ENCODE data around the gene AP1S1. TPM values are rescaled to one million over a fixed set of nuclear protein-coding genes. Genes with fewer than 3 reads are reported as not detected.

Gene AP1S1
- total RNA-seq, 1 donor from 2014 or later: 10.7 TPM

- Histone ChIP-seq H3K27ac (replicated peaks) (no peak overlapping the region), H3K4me3 (no peak overlapping the region), H3K27me3 (ENCODE audit: low read depth) (peaks cover 31% of the 10 kb centered on the region), H3K4me1 (peaks cover 10% of the 10 kb centered on the region), H3K9me3 (replicated peaks) (no peaks in the 10 kb centered on the region), H3K36me3 (peaks cover 46% of the 10 kb centered on the region)
- TF ChIP-seq CTCF (IDR thresholded peaks at IDR 0.05; ENCODE audit: borderline replicate concordance): no peak
- no peak for DNase-seq
- intact Hi-C loops (cut with micrococcal nuclease): no loop called here
Observed at GRCh38 chr7:101205901-101206664, 51.8 kb downstream of the AP1S1 start.

GRCh38 chr7:101206665-101207042 lies 52.4 kb downstream of the AP1S1 start:
- Histone ChIP-seq H3K9me3 (replicated peaks) (no peaks in the 10 kb centered on the region), H3K27ac (replicated peaks) (no peak overlapping the region), H3K27me3 (ENCODE audit: low read depth) (peaks cover 25% of the 10 kb centered on the region), H3K4me1 (peaks cover 8% of the 10 kb centered on the region), H3K36me3 (peaks cover 51% of the 10 kb centered on the region), H3K4me3 (no peak overlapping the region)
- DNase-seq: no peak
- no peak for TF ChIP-seq CTCF (IDR thresholded peaks at IDR 0.05; ENCODE audit: borderline replicate concordance)
- intact Hi-C loops (cut with micrococcal nuclease): no loop called here

GRCh38 chr7:101207459-101207858 lies 53.2 kb downstream of the AP1S1 start:
- H3K27ac ChIP-seq (replicated peaks): no peak overlapping the region
- no peak for DNase-seq
- no peaks in the 10 kb centered on the region for H3K9me3 ChIP-seq (replicated peaks)
- TF ChIP-seq CTCF (IDR thresholded peaks at IDR 0.05; ENCODE audit: borderline replicate concordance): no peak
- peaks cover 58% of the 10 kb centered on the region for H3K36me3 ChIP-seq
- H3K4me1 ChIP-seq: peaks cover under 1% of the 10 kb centered on the region
- H3K4me3 ChIP-seq: no peak overlapping the region
- peaks cover 17% of the 10 kb centered on the region for H3K27me3 ChIP-seq (ENCODE audit: low read depth)
- intact Hi-C loops (cut with micrococcal nuclease): no loop called here

GRCh38 chr7:101208794-101209193 lies 54.5 kb downstream of the AP1S1 start:
- Histone ChIP-seq H3K4me1 (no peaks in the 10 kb centered on the region), H3K36me3 (peaks cover 72% of the 10 kb centered on the region), H3K9me3 (replicated peaks) (no peaks in the 10 kb centered on the region), H3K4me3 (no peak overlapping the region), H3K27ac (replicated peaks) (no peak overlapping the region), H3K27me3 (ENCODE audit: low read depth) (peaks cover 4% of the 10 kb centered on the region)
- DNase-seq: no peak
- intact Hi-C loops (cut with micrococcal nuclease): no loop called here
- no peak for TF ChIP-seq CTCF (IDR thresholded peaks at IDR 0.05; ENCODE audit: borderline replicate concordance)

- Histone ChIP-seq H3K4me3 (no peak overlapping the region), H3K27ac (replicated peaks) (no peak overlapping the region), H3K9me3 (replicated peaks) (no peaks in the 10 kb centered on the region), H3K4me1 (peaks cover 6% of the 10 kb centered on the region), H3K36me3 (peaks cover 85% of the 10 kb centered on the region), H3K27me3 (ENCODE audit: low read depth) (no peaks in the 10 kb centered on the region)
- intact Hi-C loops (cut with micrococcal nuclease): no loop called here
- DNase-seq: no peak
- no peak for TF ChIP-seq CTCF (IDR thresholded peaks at IDR 0.05; ENCODE audit: borderline replicate concordance)
Observed at GRCh38 chr7:101210143-101210542, 55.9 kb downstream of the AP1S1 start.

Small RNAs within 50 kb of the gene (microRNA-seq; reads per million reads assigned to microRNA genes)
- gene MIR4653: not detected

Other genes with a start within 250 kb of the AP1S1 start
- gene MUC3A, start 204.9 kb upstream of the AP1S1 start, total RNA-seq: 0.19 TPM
- 0.30 TPM for gene MUC12, start 184.9 kb upstream of the AP1S1 start, total RNA-seq
- not detected for gene MUC17, start 134.4 kb upstream of the AP1S1 start, total RNA-seq
- 17.0 TPM for gene TRIM56, start 69.0 kb upstream of the AP1S1 start, total RNA-seq
- 4.3 TPM for gene SERPINE1, start 27.4 kb upstream of the AP1S1 start, total RNA-seq
- gene VGF, start 11.1 kb downstream of the AP1S1 start, total RNA-seq: not detected
- not detected for gene NAT16, start 25.8 kb downstream of the AP1S1 start, total RNA-seq
- gene MOGAT3, start 46.6 kb downstream of the AP1S1 start, total RNA-seq: not detected
- 38.7 TPM for gene PLOD3, start 63.1 kb downstream of the AP1S1 start, total RNA-seq
- 56.9 TPM for gene ZNHIT1, start 63.7 kb downstream of the AP1S1 start, total RNA-seq
- 2.2 TPM for gene CLDN15, start 83.3 kb downstream of the AP1S1 start, total RNA-seq
- 322 TPM for gene FIS1, start 90.6 kb downstream of the AP1S1 start, total RNA-seq
- gene IFT22, start 167.3 kb downstream of the AP1S1 start, total RNA-seq: 32.0 TPM
- gene COL26A1, start 208.4 kb downstream of the AP1S1 start, total RNA-seq: not detected